Endothelial cell of umbilical vein (primary cell): Measurements from ENCODE around the gene ARL6IP6. TPM values are rescaled to one million over a fixed set of nuclear protein-coding genes. Genes with fewer than 3 reads are reported as not detected.

Source experiments
- BruUV-seq: library from RNA; stranded (reverse); fragments of 400-500 nt; replicated peaks from 2 replicates; lab custom pipeline; 2021; lab: Mats Ljungman, UMichigan
- CTCF ChIA-PET: fragments of 300-600, 350-600 bp; sonication (Branson Sonifier 250); formaldehyde crosslinking; loops from one replicate; lab custom pipeline; 2021; ENCODE audit warnings: antibody characterized with exemption, inconsistent platforms; lab: Charles Lee
- POLR2A ChIA-PET: fragments of 300-600, 350-600 bp; sonication (Branson Sonifier 250); formaldehyde crosslinking; loops from one replicate; lab custom pipeline; 2021; ENCODE audit warnings: antibody characterized with exemption, inconsistent platforms; lab: Charles Lee
- DNase-seq: peaks from one replicate; pipeline ENCODE4 v3.0.0-alpha.2; 2011; ENCODE audit warnings: low read depth, low spot score
- FAIRE-seq: peaks from 2 replicates; lab custom pipeline; 2011; peaks lifted over from hg19 to GRCh38; lab: Jason Lieb, UNC
- H2AFZ ChIP-seq: 2 replicates; pipeline ENCODE4 v1.6.0; 2012; ENCODE audit warnings: low read depth, low read length, control low read depth, inconsistent platforms
- H3K27ac ChIP-seq: 2 replicates; pipeline ENCODE4 v1.5.1; 2011; ENCODE audit warnings: low read depth, mild to moderate bottlenecking, control low read depth, low read length, moderate library complexity; ENCODE audit not compliant: insufficient read depth
- H3K27me3 ChIP-seq, 2 experiments: 2 replicates each; pipeline versions ENCODE4 v1.6.0 to v1.6.1; 2011; ENCODE audit warnings: low read length in 2 of 2, mixed read lengths in 1 of 2; ENCODE audit not compliant: control insufficient read depth in 2 of 2, insufficient read depth in 2 of 2
- H3K36me3 ChIP-seq, 2 experiments: 2 replicates in 1 of 2; 3 replicates in 1 of 2; pipeline ENCODE4 v1.5.1; 2011; ENCODE audit warnings: low read length in 2 of 2, mild to moderate bottlenecking in 1 of 2, moderate library complexity in 1 of 2; ENCODE audit not compliant: control insufficient read depth in 2 of 2, insufficient read depth in 2 of 2; ENCODE audit errors: extremely low read depth in 1 of 2
- H3K4me1 ChIP-seq: 3 replicates; pipeline ENCODE4 v1.5.1; 2011; ENCODE audit warnings: mild to moderate bottlenecking, low read length; ENCODE audit not compliant: control insufficient read depth, insufficient read depth; ENCODE audit errors: extremely low read depth
- H3K4me2 ChIP-seq: 2 replicates; pipeline ENCODE4 v1.6.1; 2011; ENCODE audit warnings: low read length, control low read depth, mixed read lengths; ENCODE audit not compliant: insufficient read depth
- H3K4me3 ChIP-seq, 3 experiments: fragments of 200-600 bp in 1 of 3; sonication (generic), shearing (Covaris generic) in 1 of 3; replicated peaks in 1 of 3; 2 replicates each; pipeline ENCODE4 v1.5.1; 2011 to 2016; ENCODE audit warnings: control low read depth in 3 of 3, low read length in 3 of 3, mild to moderate bottlenecking in 2 of 3, inconsistent platforms in 1 of 3, low read depth in 1 of 3, moderate library complexity in 1 of 3; ENCODE audit not compliant: insufficient read depth in 1 of 3
- H3K79me2 ChIP-seq: 2 replicates; pipeline ENCODE4 v1.6.0; 2012; ENCODE audit warnings: low read length, inconsistent platforms; ENCODE audit not compliant: control insufficient read depth, insufficient read depth
- H3K9ac ChIP-seq: replicated peaks from 2 replicates; pipeline ENCODE3; 2011; ENCODE audit warnings: low read length, control low read depth; ENCODE audit not compliant: insufficient read depth; ENCODE audit errors: extremely low read depth
- H3K9me1 ChIP-seq: replicated peaks from 3 replicates; pipeline ENCODE4 v1.6.0; 2011; ENCODE audit warnings: mild to moderate bottlenecking, low read length; ENCODE audit not compliant: control insufficient read depth, insufficient read depth; ENCODE audit errors: extremely low read depth
- H3K9me3 ChIP-seq: replicated peaks from 2 replicates; pipeline ENCODE4 v1.5.1; 2012; ENCODE audit warnings: low read length, inconsistent platforms; ENCODE audit not compliant: control insufficient read depth, insufficient read depth
- H4K20me1 ChIP-seq: replicated peaks from 2 replicates; pipeline ENCODE3; 2011; ENCODE audit warnings: mild to moderate bottlenecking, low read length; ENCODE audit not compliant: control insufficient read depth, insufficient read depth; ENCODE audit errors: extremely low read depth
- CTCF ChIP-seq, 2 donors: IDR thresholded peaks; 1 replicate in 1 of 2; 2 replicates in 1 of 2; pipeline ENCODE4 v1.5.1; 2011; ENCODE audit warnings: low read length in 2 of 2, mild to moderate bottlenecking in 2 of 2, moderate library complexity in 2 of 2, control low read depth in 1 of 2, inconsistent platforms in 1 of 2, low read depth in 1 of 2; ENCODE audit not compliant: insufficient read depth in 1 of 2; ENCODE audit errors: extremely low read depth in 1 of 2
- EZH2 ChIP-seq: IDR thresholded peaks from 2 replicates; pipeline ENCODE4 v1.6.1; 2012; ENCODE audit warnings: borderline replicate concordance, low read depth, mild to moderate bottlenecking, moderate library complexity, low read length, inconsistent platforms; ENCODE audit not compliant: severe bottlenecking
- GATA2 ChIP-seq: IDR thresholded peaks from 2 replicates; pipeline ENCODE4 v1.7.0; 2011; ENCODE audit warnings: low read depth, mild to moderate bottlenecking, moderate library complexity, mixed read lengths, low read length; ENCODE audit not compliant: insufficient read length, insufficient read depth
- JUN ChIP-seq: IDR thresholded peaks from 2 replicates; pipeline ENCODE4 v1.6.1; 2011; ENCODE audit warnings: borderline replicate concordance, low read depth; ENCODE audit not compliant: insufficient read length, insufficient read depth
- MAX ChIP-seq: IDR thresholded peaks from 2 replicates; pipeline ENCODE4 v1.6.1; 2011; ENCODE audit not compliant: insufficient read depth, insufficient read length
- MYC ChIP-seq: IDR thresholded peaks from one replicate; pipeline ENCODE4 v1.6.1; 2011; ENCODE audit warnings: mild to moderate bottlenecking, low read depth, low read length
- POLR2A ChIP-seq: IDR thresholded peaks from 2 replicates; pipeline ENCODE4 v1.6.1; 2012; ENCODE audit warnings: low read depth, mild to moderate bottlenecking, control low read depth, low read length
- POLR2AphosphoS5 ChIP-seq: IDR thresholded peaks from 2 replicates; pipeline ENCODE4 v1.6.1; 2012; ENCODE audit warnings: low read depth, mild to moderate bottlenecking, control low read depth, low read length, moderate library complexity; ENCODE audit not compliant: insufficient read depth
- dilution Hi-C: fragments of 300-500 bp; cut with MboI; formaldehyde crosslinking; loops from one replicate; pipeline ENCODE4 v1.15.0; 2019; ENCODE audit warnings: low sequenced_read_pairs; ENCODE audit not compliant: extremely low pct_ligation_motif_present
- intact Hi-C: fragments of 100-400 bp; cut with micrococcal nuclease; formaldehyde crosslinking; loops from one replicate; pipeline ENCODE4 v1.10.0; 2022
- polyA plus RNA-seq, 4 experiments: library from polyadenylated mRNA; depleted of rRNA in 3 of 4; stranded (reverse) in 3 of 4; unstranded in 1 of 4; fragments of >200 nt; gene quantifications; 2 replicates each; pipeline versions ENCODE4 v1.2.1 to v1.2.3, GENCODE V29; 2011 to 2012; ENCODE audit warnings: missing spikeins in 1 of 4
- total RNA-seq: library from RNA; stranded (reverse); gene quantifications from 2 replicates; pipeline ENCODE4 v1.2.3, GENCODE V29; 2021

The ARL6IP6 gene
- total and polyA plus RNA-seq, 2 donors (not counting 3 experiments of a cell fraction or from before 2014, with no cell fraction given): 36.5 to 57.8 TPM

GRCh38 chr2:152706477-152707021 lies 11.9 kb upstream of the ARL6IP6 start:
- Histone ChIP-seq H3K27ac (no peak overlapping the region), H3K36me3 (peaks cover 0 to 3% of the 10 kb centered on the region in 2 experiments), H3K9me1 (peaks cover 2% of the 10 kb centered on the region), H3K4me3 (no peak overlapping the region), H3K4me1 (no peaks in the 10 kb centered on the region), H4K20me1 (peaks cover 12% of the 10 kb centered on the region), H3K9ac (no peak overlapping the region), H3K79me2 (peaks cover 99% of the 10 kb centered on the region), H2AFZ (no peak overlapping the region), H3K4me2 (no peak overlapping the region), H3K9me3 (no peaks in the 10 kb centered on the region), H3K27me3 (no peaks in the 10 kb centered on the region)
- TF ChIP-seq POLR2AphosphoS5 (no peak), JUN (no peak), MYC (no peak), CTCF (IDR thresholded peaks at IDR 0.05; ENCODE audit: extremely low read depth in 1 of 2, insufficient read depth in 1 of 2, low read depth in 1 of 2, low read length in 2 of 2) (no peak), POLR2A (no peak), GATA2 (no peak), EZH2 (no peak), MAX (no peak)
- BruUV-seq: no TSS peak
- dilution Hi-C loops (no loop called here), intact Hi-C loops (no loop called here)
- CTCF ChIA-PET: no interaction called here
- POLR2A ChIA-PET: no interaction called here
- no peak for FAIRE-seq
- no peak for DNase-seq
